ENCODE data around the gene NUDT9.

Gene NUDT9

DNA sequence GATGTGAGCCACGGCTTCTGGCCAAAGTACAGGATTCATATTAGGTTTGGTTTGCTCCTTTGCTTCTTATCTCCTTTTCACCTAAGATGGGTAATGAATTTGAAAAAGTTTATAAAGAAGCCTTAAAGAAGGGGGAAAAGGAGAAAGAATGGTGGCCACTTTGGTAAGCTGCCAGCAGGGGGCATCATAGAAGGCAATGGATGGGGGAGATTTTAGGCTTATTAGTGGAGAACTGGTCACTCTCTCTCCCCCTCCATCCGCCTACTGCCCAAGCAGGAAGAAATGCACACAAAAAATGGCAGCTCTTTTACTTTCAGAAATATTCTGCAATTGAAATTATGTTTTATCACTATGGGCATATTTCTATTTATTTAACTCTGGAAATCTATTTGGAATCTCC, 74.8 kb downstream of the NUDT9 start:
- in situ Hi-C loops (cut with HindIII; ENCODE audit: low pct_ligation_motif_present, low pct_unique_long_range_greater_than_20kb, low sequenced_read_pairs), result no loop called here
- DNase-seq, result peak; percentile 6

DNA sequence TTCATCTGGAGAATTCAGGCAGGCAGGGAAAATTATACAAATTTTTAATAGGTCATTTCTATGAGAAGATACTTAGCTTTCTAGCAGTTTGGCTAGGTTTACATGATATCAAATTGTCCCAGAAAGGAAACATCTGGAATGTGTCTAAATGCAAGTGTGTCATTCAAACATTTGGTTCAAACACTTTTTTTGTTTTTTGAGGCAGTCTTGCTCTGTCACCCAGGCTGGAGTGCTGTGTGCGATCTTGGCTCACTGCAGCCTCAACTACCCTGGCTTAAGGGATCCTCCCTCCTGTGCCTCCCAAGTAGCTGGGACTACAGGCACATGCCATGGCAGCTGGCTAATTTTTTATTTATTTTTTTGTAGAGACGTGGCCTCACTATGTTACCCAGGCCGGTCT, 75.2 kb downstream of the NUDT9 start:
- no peak for DNase-seq
- in situ Hi-C loops (cut with HindIII; ENCODE audit: low pct_ligation_motif_present, low pct_unique_long_range_greater_than_20kb, low sequenced_read_pairs), result no loop called here

DNA sequence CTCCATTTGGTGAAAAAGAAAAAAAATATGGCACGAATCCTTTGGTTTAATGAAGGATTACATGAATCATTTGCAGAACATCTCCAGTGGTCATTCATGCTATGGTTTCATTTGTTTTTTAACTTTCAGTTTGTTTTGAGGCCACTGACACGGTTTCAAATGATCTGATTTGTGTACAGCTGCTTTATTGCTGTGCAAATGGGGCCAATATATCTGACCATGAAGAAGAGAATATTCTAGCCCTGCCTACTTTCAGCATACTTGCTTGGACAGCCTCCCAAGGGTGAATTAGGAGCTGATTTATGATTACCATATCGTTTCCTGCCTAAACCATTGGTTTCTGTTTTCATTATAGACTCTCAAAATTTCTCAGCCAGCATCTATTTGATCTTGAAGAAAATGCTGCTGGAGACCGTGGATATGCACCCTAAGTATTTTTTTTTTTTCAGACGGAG, 76.1 kb downstream of the NUDT9 start:
- in situ Hi-C loops (cut with HindIII; ENCODE audit: low pct_ligation_motif_present, low pct_unique_long_range_greater_than_20kb, low sequenced_read_pairs), result no loop called here
- peak; percentile 5 for DNase-seq

DNA sequence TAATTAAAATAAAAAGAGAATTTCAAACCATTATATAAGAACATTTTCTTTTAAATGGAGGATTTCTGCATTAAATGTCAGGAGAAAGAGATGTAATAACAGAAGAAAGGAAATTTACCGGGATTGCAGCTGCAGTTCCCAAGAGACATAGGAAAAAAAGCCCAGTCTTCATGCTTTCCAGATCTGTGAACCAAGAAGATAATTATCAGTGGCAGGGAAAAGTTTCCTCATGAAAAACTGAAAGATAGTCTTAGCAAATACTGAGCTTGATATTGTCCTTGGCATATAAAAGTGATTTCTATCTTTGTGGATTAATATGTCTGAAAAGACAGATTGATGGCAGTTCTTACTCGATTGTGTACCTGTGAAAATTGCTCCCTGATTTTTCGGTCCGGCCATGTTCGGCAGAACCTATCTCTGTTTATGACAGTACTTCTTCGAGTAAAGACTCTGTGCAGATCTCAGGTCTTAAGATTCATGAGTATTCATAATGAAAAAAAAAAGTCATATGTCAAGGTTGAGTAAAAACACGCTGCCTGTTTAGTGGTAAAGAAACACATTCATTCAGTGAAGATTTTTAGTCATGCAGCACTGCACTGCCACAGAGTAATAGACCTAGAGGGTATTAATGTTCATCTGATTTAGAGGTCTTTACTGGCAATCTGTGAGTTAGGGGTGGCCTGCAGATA, 77.2 kb downstream of the NUDT9 start:
- no peak for DNase-seq
- in situ Hi-C loops (cut with HindIII; ENCODE audit: low pct_ligation_motif_present, low pct_unique_long_range_greater_than_20kb, low sequenced_read_pairs), result no loop called here

DNA sequence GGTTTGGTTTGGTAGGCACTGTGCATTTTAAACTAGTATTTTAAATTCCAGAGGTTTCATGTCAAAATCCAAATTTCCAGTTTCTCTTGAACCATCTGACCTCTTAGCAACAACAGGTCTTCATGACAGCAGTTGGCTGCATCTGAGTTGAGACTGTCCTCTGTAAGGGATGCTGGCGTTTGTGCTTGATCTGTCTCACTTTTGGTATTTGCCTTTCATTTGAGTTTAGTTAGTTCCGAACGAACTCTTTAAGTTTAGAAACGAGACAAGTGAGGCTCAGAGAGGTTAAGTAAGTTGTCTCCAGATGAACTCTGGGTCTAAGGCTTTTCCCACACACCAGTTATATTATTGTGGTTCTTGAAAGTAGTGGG, 77.7 kb downstream of the NUDT9 start:
- in situ Hi-C loops (cut with HindIII; ENCODE audit: low pct_ligation_motif_present, low pct_unique_long_range_greater_than_20kb, low sequenced_read_pairs), result no loop called here
- DNase-seq, result no peak

DNA sequence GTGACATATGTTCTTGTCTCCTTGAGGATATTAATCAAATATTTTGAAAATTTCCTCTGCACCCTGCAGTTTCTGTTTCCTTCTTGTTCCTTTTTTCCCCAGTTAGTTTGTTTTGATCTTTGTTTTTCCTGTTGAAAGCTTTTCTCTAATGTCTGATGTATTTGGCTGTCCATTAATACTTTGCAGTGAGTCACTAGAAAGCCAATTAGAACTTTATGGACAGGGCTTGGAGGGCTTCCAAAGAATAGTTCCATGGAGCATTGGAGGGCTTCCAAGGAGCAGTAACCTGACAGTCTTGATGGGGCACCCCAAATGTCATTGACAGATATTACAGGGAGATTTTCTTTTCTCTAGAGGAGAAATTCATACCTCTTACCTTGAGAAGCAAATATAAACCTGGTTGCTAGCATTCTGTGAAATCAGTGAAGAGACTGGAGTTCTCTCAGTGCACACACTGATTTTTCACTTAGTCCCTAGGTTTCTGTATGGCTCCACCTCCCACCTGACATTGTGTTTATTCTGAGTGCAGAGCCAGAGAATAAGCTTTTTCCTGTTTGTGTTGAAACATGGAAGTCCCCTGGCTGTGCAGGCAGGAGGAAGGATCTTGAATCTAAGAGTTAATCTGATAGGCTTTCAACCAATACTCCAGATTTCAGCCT, 80.3 kb downstream of the NUDT9 start:
- DNase-seq, result no peak
- in situ Hi-C loops (cut with HindIII; ENCODE audit: low pct_ligation_motif_present, low pct_unique_long_range_greater_than_20kb, low sequenced_read_pairs), result no loop called here

DNA sequence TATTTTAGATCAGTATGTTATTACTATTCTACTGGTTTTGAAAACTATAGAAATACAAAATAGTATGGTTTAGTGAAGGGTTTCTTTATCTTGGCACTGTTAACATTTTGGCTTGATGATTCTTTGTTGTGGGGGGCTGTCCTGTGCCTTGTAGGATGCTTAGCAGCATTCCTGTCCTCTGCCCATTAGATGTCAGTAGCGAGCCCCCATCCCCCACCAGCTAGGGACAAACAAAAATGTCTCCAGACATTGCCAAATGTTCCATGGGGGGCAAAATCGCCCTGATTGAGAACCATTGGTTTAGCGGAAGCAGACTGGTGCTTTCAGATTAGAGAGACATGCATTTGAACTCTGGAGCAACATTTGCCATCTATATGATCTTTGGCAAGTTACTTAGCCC, 83.5 kb downstream of the NUDT9 start:
- DNase-seq, result no peak
- in situ Hi-C loops (cut with HindIII; ENCODE audit: low pct_ligation_motif_present, low pct_unique_long_range_greater_than_20kb, low sequenced_read_pairs), result no loop called here

DNA sequence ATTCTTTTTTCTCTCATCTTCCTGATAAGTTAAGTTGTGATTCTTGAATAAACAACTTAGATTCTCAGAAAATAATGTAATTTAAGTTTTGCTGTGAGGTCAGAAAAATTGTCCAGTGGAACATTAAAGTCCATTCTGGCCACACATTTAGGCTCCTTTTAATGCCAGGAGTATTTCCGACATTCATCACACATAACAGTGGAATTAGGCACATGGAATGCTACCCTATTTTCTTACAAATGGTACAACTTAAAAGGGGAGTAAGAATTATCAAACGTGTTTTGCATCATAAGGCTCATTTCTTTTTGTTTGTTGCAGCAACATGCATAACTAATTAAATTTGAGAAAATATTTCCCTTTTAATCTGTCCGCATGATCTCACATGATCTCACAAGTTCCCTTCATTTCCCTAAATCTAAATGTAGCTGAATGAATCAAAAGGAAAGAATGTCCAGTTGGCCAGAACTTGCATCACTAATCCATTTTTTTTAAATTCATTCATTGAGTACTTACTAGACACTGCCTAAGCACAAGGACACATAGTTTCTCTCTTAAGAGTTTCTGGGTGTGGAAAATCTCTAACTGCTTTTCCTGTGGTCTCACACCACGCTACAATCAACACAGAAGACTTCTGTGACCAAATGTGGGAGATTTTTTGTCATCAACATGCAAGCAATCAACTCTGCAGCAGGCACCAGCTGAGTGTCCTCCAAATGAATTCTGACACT, 84.8 kb downstream of the NUDT9 start:
- in situ Hi-C loops (cut with HindIII; ENCODE audit: low pct_ligation_motif_present, low pct_unique_long_range_greater_than_20kb, low sequenced_read_pairs), result no loop called here
- no peak for DNase-seq
